Measurements from ENCODE around the gene IQCM.

DNA sequence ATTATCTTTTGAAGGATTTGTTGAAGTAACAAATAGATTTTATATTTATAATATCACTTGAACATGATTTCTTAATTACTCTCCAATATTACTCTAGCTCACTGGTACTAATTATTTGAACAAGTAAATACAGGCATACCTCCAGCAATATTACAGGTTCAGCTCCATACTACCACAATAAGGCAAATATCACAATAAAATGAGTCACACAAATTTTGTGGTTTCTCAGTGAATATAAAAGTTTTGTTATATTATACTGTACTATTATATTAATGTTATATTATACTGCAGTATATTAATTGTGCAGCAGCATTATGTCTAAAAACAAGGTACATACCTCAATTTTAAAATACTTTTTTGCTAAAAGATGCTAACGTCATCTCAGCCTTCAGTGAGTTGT, 22.4 kb upstream of the IQCM start:
- no peak for TF ChIP-seq POLR2A (IDR thresholded peaks at IDR 0.05; ENCODE audit: low read depth, low read length)
- TF ChIP-seq POLR2AphosphoS5 (IDR thresholded peaks at IDR 0.05; ENCODE audit: low read depth, low read length) = no peak
- TF ChIP-seq POU2F2 (IDR thresholded peaks at IDR 0.05; ENCODE audit: low read depth, low read length) = no peak
- no peak for TF ChIP-seq SPI1 (IDR thresholded peaks at IDR 0.05; ENCODE audit: low read depth, low read length)
